GM08714 (cell line): ENCODE results near the gene CALCA.

Experiments
- H3K4me3 ChIP-seq: fragments of 200-500 bp; sonication (Bioruptor generic); 2 replicates; pipeline ENCODE4 v1.5.1; 2014; ENCODE audit warnings: mild to moderate bottlenecking, low read length, inconsistent platforms
- ZNF274 ChIP-seq: IDR thresholded peaks from 2 replicates; pipeline ENCODE4 v1.6.1; 2012; ENCODE audit warnings: mild to moderate bottlenecking, low read depth, low read length

The CALCA gene

GRCh38 chr11:14972581-14973495, 687 bp upstream of the CALCA start:
- no peak overlapping the region; the same call in 1 of the 2 replicates for H3K4me3 ChIP-seq
- no peak for TF ChIP-seq ZNF274

- no peak for TF ChIP-seq ZNF274
- H3K4me3 ChIP-seq, result no peak overlapping the region
These were observed 2.2 kb downstream of the CALCA start for GRCh38 chr11:14969901-14970323.

- H3K4me3 ChIP-seq, result no peak overlapping the region
- no peak for TF ChIP-seq ZNF274
These were observed 4.4 kb downstream of the CALCA start for GRCh38 chr11:14967581-14968243.

GRCh38 chr11:14956111-14956510, 16.0 kb downstream of the CALCA start:
- no peak overlapping the region for H3K4me3 ChIP-seq

GRCh38 chr11:14954581-14954980, 17.6 kb downstream of the CALCA start:
- no peak for TF ChIP-seq ZNF274
- no peak overlapping the region for H3K4me3 ChIP-seq

More at GRCh38 chr11:14956111-14956510, 16.0 kb downstream of the CALCA start:
- TF ChIP-seq ZNF274, result no peak

- H3K4me3 ChIP-seq, result no peak overlapping the region
- TF ChIP-seq ZNF274, result no peak
These were observed 18.2 kb downstream of the CALCA start for GRCh38 chr11:14953904-14954303.

GRCh38 chr11:14949437-14950147, 22.6 kb downstream of the CALCA start:
- TF ChIP-seq ZNF274, result no peak
- no peak overlapping the region for H3K4me3 ChIP-seq

GRCh38 chr11:14942745-14943144, 29.4 kb downstream of the CALCA start:
- no peak for TF ChIP-seq ZNF274
- no peak overlapping the region for H3K4me3 ChIP-seq

GRCh38 chr11:14938936-14939335, 33.2 kb downstream of the CALCA start:
- TF ChIP-seq ZNF274, result no peak
- H3K4me3 ChIP-seq, result no peak overlapping the region

GRCh38 chr11:14934641-14935351, 37.4 kb downstream of the CALCA start:
- TF ChIP-seq ZNF274, result no peak
- no peak overlapping the region for H3K4me3 ChIP-seq

GRCh38 chr11:14932447-14932846, 39.7 kb downstream of the CALCA start:
- TF ChIP-seq ZNF274, result no peak
- H3K4me3 ChIP-seq, result no peak overlapping the region

GRCh38 chr11:14930369-14930768, 41.8 kb downstream of the CALCA start:
- no peak overlapping the region for H3K4me3 ChIP-seq
- no peak for TF ChIP-seq ZNF274

GRCh38 chr11:14927146-14927545, 45.0 kb downstream of the CALCA start:
- H3K4me3 ChIP-seq, result no peak overlapping the region
- TF ChIP-seq ZNF274, result no peak

- H3K4me3 ChIP-seq, result no peak overlapping the region
- no peak for TF ChIP-seq ZNF274
These were observed 47.8 kb downstream of the CALCA start for GRCh38 chr11:14924318-14924717.
